Activated CD4-positive, alpha-beta T cell treated with anti-CD3 and anti-CD28 coated beads, Interleukin-2, amount 50 U/mL, for 4 hours (primary cell): ENCODE data around the gene CRB1.

Experiments used
- DNase-seq, 2 experiments: peaks; one replicate each; pipeline ENCODE4 v3.0.0-alpha.2; 2020

Gene CRB1

GRCh38 chr1:197268012-197268411 is at the start of gene CRB1:
CRB1 (plus strand) TSS chr1:197268252; CDS start chr1:197268413, 161 bp downstream.
- DNase-seq = no peak

GRCh38 chr1:197218857-197219256 is 49.2 kb upstream of the CRB1 start:
- DNase-seq = no peak

- no peak for DNase-seq
These were observed 45.9 kb upstream of the CRB1 start for GRCh38 chr1:197222025-197222685.

GRCh38 chr1:197222780-197223179 is 45.3 kb upstream of the CRB1 start:
- DNase-seq = no peak

- DNase-seq = no peak
These were observed 43.9 kb upstream of the CRB1 start for GRCh38 chr1:197224160-197224559.

- DNase-seq = no peak
These were observed 42.4 kb upstream of the CRB1 start for GRCh38 chr1:197225611-197226010.

- no peak for DNase-seq
These were observed 33.5 kb upstream of the CRB1 start for GRCh38 chr1:197234581-197234980.

- no peak for DNase-seq
These were observed 32.7 kb upstream of the CRB1 start for GRCh38 chr1:197235355-197235754.

GRCh38 chr1:197247465-197247864 is 20.6 kb upstream of the CRB1 start:
- DNase-seq = no peak

GRCh38 chr1:197249324-197249723 is 18.7 kb upstream of the CRB1 start:
- no peak for DNase-seq

GRCh38 chr1:197250616-197251015 is 17.4 kb upstream of the CRB1 start:
- no peak for DNase-seq

- DNase-seq = no peak
These were observed 15.1 kb upstream of the CRB1 start for GRCh38 chr1:197252973-197253372.

- no peak for DNase-seq
These were observed 13.2 kb upstream of the CRB1 start for GRCh38 chr1:197254866-197255265.

- no peak for DNase-seq
These were observed 3.0 kb upstream of the CRB1 start for GRCh38 chr1:197264936-197265567.

GRCh38 chr1:197269053-197269452 is 1.0 kb downstream of the CRB1 start:
- DNase-seq = no peak

- no peak for DNase-seq
These were observed 4.7 kb downstream of the CRB1 start for GRCh38 chr1:197272791-197273190.

- DNase-seq = no peak
These were observed 9.1 kb downstream of the CRB1 start for GRCh38 chr1:197277166-197277565.

- DNase-seq = no peak
These were observed 16.3 kb downstream of the CRB1 start for GRCh38 chr1:197284325-197284724.

- no peak for DNase-seq
These were observed 16.9 kb downstream of the CRB1 start for GRCh38 chr1:197284966-197285365.

GRCh38 chr1:197285526-197286205 is 17.6 kb downstream of the CRB1 start:
- no peak for DNase-seq

- no peak for DNase-seq
These were observed 18.6 kb downstream of the CRB1 start for GRCh38 chr1:197286634-197287033.

GRCh38 chr1:197287863-197288262 is 19.8 kb downstream of the CRB1 start:
- no peak for DNase-seq

- DNase-seq = no peak
These were observed 34.7 kb downstream of the CRB1 start for GRCh38 chr1:197302775-197303174.

- no peak for DNase-seq
These were observed 35.4 kb downstream of the CRB1 start for GRCh38 chr1:197303463-197303862.
